H9 (cell line): Measurements from ENCODE around the gene LINGO3. TPM values are rescaled to one million over a fixed set of nuclear protein-coding genes. Genes with fewer than 3 reads are reported as not detected.

Experiments
- DNase-seq: peaks from one replicate; pipeline ENCODE4 v3.0.0-alpha.2; 2017
- H2AFZ ChIP-seq: one replicate; pipeline ENCODE4 v1.6.1; 2013; ENCODE audit warnings: mild to moderate bottlenecking, low read length, control low read depth, moderate library complexity
- H2AK5ac ChIP-seq: 2 replicates; pipeline ENCODE4 v1.6.1; 2013; ENCODE audit warnings: low read length, control low read depth, mixed read lengths; ENCODE audit not compliant: insufficient read length
- H2BK120ac ChIP-seq: one replicate; pipeline ENCODE4 v1.6.1; 2013; ENCODE audit warnings: low read depth, mild to moderate bottlenecking, low read length, control low read depth, inconsistent platforms; ENCODE audit not compliant: poor library complexity, severe bottlenecking
- H2BK12ac ChIP-seq: 2 replicates; pipeline ENCODE4 v1.6.1; 2013; ENCODE audit warnings: low read length, control low read depth, mixed read lengths, low read depth; ENCODE audit not compliant: insufficient read length
- H2BK15ac ChIP-seq: 2 replicates; pipeline ENCODE4 v1.6.1; 2013; ENCODE audit warnings: low read depth, low read length, control low read depth
- H2BK20ac ChIP-seq: one replicate; pipeline ENCODE4 v1.6.1; 2013; ENCODE audit warnings: low read depth, mild to moderate bottlenecking, low read length, control low read depth, inconsistent platforms; ENCODE audit not compliant: poor library complexity, severe bottlenecking
- H2BK5ac ChIP-seq: 2 replicates; pipeline ENCODE4 v1.6.1; 2013; ENCODE audit warnings: low read length, control low read depth, mixed read lengths; ENCODE audit not compliant: insufficient read length
- H3K14ac ChIP-seq: 2 replicates; pipeline ENCODE4 v1.6.1; 2013; ENCODE audit warnings: low read length, control low read depth; ENCODE audit not compliant: insufficient read depth
- H3K18ac ChIP-seq: 2 replicates; pipeline ENCODE4 v1.6.1; 2013; ENCODE audit warnings: low read depth, mild to moderate bottlenecking, mixed read lengths, low read length, control low read depth; ENCODE audit not compliant: insufficient read length
- H3K23ac ChIP-seq: 2 replicates; pipeline ENCODE4 v1.6.1; 2013; ENCODE audit warnings: low read length, control low read depth, mixed read lengths, low read depth; ENCODE audit not compliant: insufficient read length
- H3K23me2 ChIP-seq: 2 replicates; pipeline ENCODE4 v1.6.1; 2013; ENCODE audit warnings: low read depth, mild to moderate bottlenecking, mixed read lengths, low read length, control low read depth; ENCODE audit not compliant: insufficient read length, poor library complexity, severe bottlenecking
- H3K27ac ChIP-seq: 2 replicates; pipeline ENCODE4 v1.5.1; 2013; ENCODE audit warnings: low read length, control low read depth, mixed read lengths, low read depth; ENCODE audit not compliant: insufficient read length
- H3K27me3 ChIP-seq: 2 replicates; pipeline ENCODE4 v1.6.1; 2013; ENCODE audit warnings: low read length, control low read depth, inconsistent platforms; ENCODE audit not compliant: insufficient read depth
- H3K4ac ChIP-seq: 2 replicates; pipeline ENCODE4 v1.6.1; 2013; ENCODE audit warnings: low read depth, mild to moderate bottlenecking, control low read depth, inconsistent platforms, low read length, moderate library complexity
- H3K4me1 ChIP-seq: 2 replicates; pipeline ENCODE4 v1.6.1; 2013; ENCODE audit warnings: low read length, control low read depth, inconsistent platforms; ENCODE audit not compliant: insufficient read depth
- H3K4me2 ChIP-seq: 2 replicates; pipeline ENCODE4 v1.6.1; 2013; ENCODE audit warnings: low read length, control low read depth, mixed read lengths; ENCODE audit not compliant: insufficient read length, insufficient read depth
- H3K56ac ChIP-seq: 2 replicates; pipeline ENCODE4 v1.6.1; 2013; ENCODE audit warnings: low read depth, mild to moderate bottlenecking, mixed read lengths, low read length, control low read depth; ENCODE audit not compliant: insufficient read length
- H3K79me1 ChIP-seq: 2 replicates; pipeline ENCODE4 v1.6.1; 2013; ENCODE audit warnings: low read depth, mild to moderate bottlenecking, moderate library complexity, low read length, control low read depth, inconsistent platforms; ENCODE audit not compliant: insufficient read depth, poor library complexity, severe bottlenecking
- H3K79me2 ChIP-seq: 2 replicates; pipeline ENCODE4 v1.6.1; 2013; ENCODE audit warnings: low read length, control low read depth, inconsistent platforms; ENCODE audit not compliant: insufficient read depth
- H3K9ac ChIP-seq: 2 replicates; pipeline ENCODE4 v1.6.1; 2013; ENCODE audit warnings: low read length, control low read depth, mixed read lengths; ENCODE audit not compliant: insufficient read length; ENCODE audit errors: extremely low read depth
- H3K9me3 ChIP-seq: one replicate; pipeline ENCODE4 v1.6.1; 2013; ENCODE audit warnings: low read depth, low read length, inconsistent platforms; ENCODE audit not compliant: control insufficient read depth
- H3T11ph ChIP-seq: one replicate; pipeline ENCODE4 v1.6.1; 2013; ENCODE audit warnings: mild to moderate bottlenecking, low read length, control low read depth, inconsistent platforms
- H4K20me1 ChIP-seq: one replicate; pipeline ENCODE4 v1.6.1; 2013; ENCODE audit not compliant: control insufficient read depth, insufficient read length, insufficient read depth
- H4K5ac ChIP-seq: 2 replicates; pipeline ENCODE4 v1.6.1; 2013; ENCODE audit warnings: low read depth, mild to moderate bottlenecking, mixed read lengths, low read length, control low read depth; ENCODE audit not compliant: insufficient read length
- H4K8ac ChIP-seq: replicated peaks from 2 replicates; pipeline ENCODE4 v1.6.1; 2013; ENCODE audit warnings: low read length, control low read depth, mixed read lengths, low read depth; ENCODE audit not compliant: insufficient read length
- H4K91ac ChIP-seq: 2 replicates; pipeline ENCODE4 v1.6.1; 2013; ENCODE audit warnings: low read depth, mild to moderate bottlenecking, moderate library complexity, mixed read lengths, low read length, control low read depth; ENCODE audit not compliant: insufficient read length
- H3K27ac Mint-ChIP-seq, 3 experiments: 2 replicates in 2 of 3; 3 replicates in 1 of 3; pipeline ENCODE4 v1.8.0; 2020 to 2021; ENCODE audit warnings: mixed read lengths in 3 of 3, mild to moderate bottlenecking in 1 of 3, moderate library complexity in 1 of 3
- H3K27me3 Mint-ChIP-seq: 2 replicates; pipeline ENCODE4 v1.8.0; 2021; ENCODE audit warnings: low read depth, mild to moderate bottlenecking, moderate library complexity, mixed read lengths
- H3K36me3 Mint-ChIP-seq, 3 experiments: 2 replicates in 2 of 3; 3 replicates in 1 of 3; pipeline ENCODE4 v1.8.0; 2020 to 2021; ENCODE audit warnings: low read depth in 3 of 3, mixed read lengths in 3 of 3; ENCODE audit not compliant: insufficient read depth in 1 of 3
- H3K4me1 Mint-ChIP-seq, 2 experiments: 2 replicates each; pipeline ENCODE4 v1.8.0; 2020; ENCODE audit warnings: mixed read lengths in 2 of 2
- H3K4me3 Mint-ChIP-seq, 2 experiments: 2 replicates in 1 of 2; 3 replicates in 1 of 2; pipeline ENCODE4 v1.8.0; 2020 to 2021; ENCODE audit warnings: mild to moderate bottlenecking in 2 of 2, mixed read lengths in 2 of 2, moderate library complexity in 1 of 2
- H3K9me3 Mint-ChIP-seq, 2 experiments: 2 replicates in 1 of 2; 3 replicates in 1 of 2; pipeline ENCODE4 v1.8.0; 2020; ENCODE audit warnings: mild to moderate bottlenecking in 2 of 2, mixed read lengths in 2 of 2, moderate library complexity in 1 of 2
- CTCF ChIP-seq: fragments of 200-600 bp; sonication (generic); conservative IDR thresholded peaks from 3 replicates; pipeline ENCODE4 v1.8.0; 2021; ENCODE audit warnings: antibody characterized with exemption, mild to moderate bottlenecking
- WGBS: extraction: QIAGEN DNeasy Blood & Tissue Kit; methylation state at CpG from one replicate; pipeline ENCODE4 v1.1.7; 2013; ENCODE audit warnings: missing lambda C conversion rate, low lambda C conversion rate, mixed read lengths; ENCODE audit not compliant: insufficient read length; ENCODE audit errors: extremely low coverage; 5-methylcytosine and 5-hydroxymethylcytosine counted together
- total RNA-seq: library from RNA; stranded (reverse); gene quantifications from 2 replicates; pipeline ENCODE4 v1.2.1, GENCODE V29; 2021

Gene LINGO3
- total RNA-seq, 1 experiment from 2014 or later, result 0.28 TPM

GRCh38 chr19:2271234-2272103, 36.5 kb downstream of the LINGO3 start:
- Histone ChIP-seq H3K23me2 (peaks cover 4% of the 10 kb centered on the region), H3K56ac (no peak overlapping the region), H3K9me3 (no peaks in the 10 kb centered on the region), H4K91ac (no peak overlapping the region), H3K9ac (peak overlapping the region; percentile 70), H4K20me1 (peaks cover 2% of the 10 kb centered on the region), H3K79me2 (peaks cover 24% of the 10 kb centered on the region; the same call in 1 of the 2 replicates), H3T11ph (no peak overlapping the region), H3K18ac (no peak overlapping the region), H3K4me1 (0 out of 2 replicates have a peak, but pooled peaks cover 2% of the 10 kb centered on the region), H4K5ac (no peak overlapping the region), H3K79me1 (no peaks in the 10 kb centered on the region), H3K27me3 (no peaks in the 10 kb centered on the region), H3K27ac (no peak overlapping the region), H3K4ac (no peak overlapping the region), H2BK120ac (no peak overlapping the region), H2AK5ac (no peak overlapping the region), H3K14ac (no peak overlapping the region; the same call in 1 of the 2 replicates), H3K4me2 (peak overlapping the region; percentile 61), H3K23ac (no peak overlapping the region), H2BK12ac (no peak overlapping the region), H4K8ac (no peak overlapping the region), H2BK5ac (no peak overlapping the region), H2AFZ (no peak overlapping the region), H2BK15ac (no peak overlapping the region), H2BK20ac (no peak overlapping the region)
- H3K27me3 Mint-ChIP-seq, result peaks cover 6% of the 10 kb centered on the region; the same call in 1 of the 2 replicates
- no CpG with 5 or more reads among the region's 43 CpGs for WGBS
- peaks cover 22 to 33% of the 10 kb centered on the region in 2 experiments for H3K4me1 Mint-ChIP-seq
- H3K27ac Mint-ChIP-seq, result peak overlapping the region; percentile 89 to 97 (median 94); a peak in 6 of 7 replicates
- DNase-seq, result peak; percentile 34
- H3K4me3 Mint-ChIP-seq, result peak overlapping the region; percentile 91 to 97
- TF ChIP-seq CTCF, result no peak
- peaks cover 21 to 42% (median 28%) of the 10 kb centered on the region in 3 experiments for H3K36me3 Mint-ChIP-seq
- H3K9me3 Mint-ChIP-seq, result no peaks in the 10 kb centered on the region; a peak in 3 of 5 replicates
